ENCODE data around the gene NFATC4.

DNA sequence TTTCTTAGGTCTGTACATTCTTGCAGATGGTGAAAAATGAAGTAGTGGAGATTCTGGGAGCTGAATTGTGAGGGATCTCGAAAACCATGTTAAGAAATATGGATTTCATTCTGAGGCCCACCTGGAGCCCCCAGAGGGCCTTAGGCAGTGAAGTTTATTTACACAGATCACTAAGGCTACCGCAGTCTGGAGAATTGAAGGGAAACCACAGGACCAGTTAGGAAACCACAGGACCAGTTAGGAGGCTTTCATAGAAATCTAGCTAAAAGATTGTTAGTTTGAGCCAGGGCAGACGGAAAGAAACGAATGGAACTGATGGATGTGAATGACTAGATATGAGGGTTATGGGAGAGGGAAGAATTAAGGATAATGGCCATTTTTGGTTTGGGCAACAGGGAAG, 54.3 kb downstream of the NFATC4 start:
- no peak for TF ChIP-seq POLR2A (IDR thresholded peaks at IDR 0.05)
- no peak for TF ChIP-seq CTCF (IDR thresholded peaks at IDR 0.05)
